HCT116 (cell line): ENCODE measurements around the gene NUDC.

Experiments
- CTCF ChIP-seq, 3 experiments: fragments of 200-600 bp in 1 of 3; sonication (generic) in 1 of 3; IDR thresholded peaks in 2 of 3; conservative IDR thresholded peaks in 1 of 3; 2 replicates each; pipeline ENCODE4 v1.5.1; 2012 to 2017; ENCODE audit warnings: low read depth in 2 of 3, low read length in 2 of 3, antibody characterized with exemption in 1 of 3, borderline replicate concordance in 1 of 3, control low read depth in 1 of 3, mild to moderate bottlenecking in 1 of 3, mixed read lengths in 1 of 3, mixed run types in 1 of 3, moderate library complexity in 1 of 3; ENCODE audit not compliant: insufficient read depth in 1 of 3
- EGR1 ChIP-seq: IDR thresholded peaks from 2 replicates; pipeline ENCODE4 v1.6.1; 2012; ENCODE audit warnings: low read depth
- EZH2 ChIP-seq: fragments of 200-600 bp; sonication (generic); IDR thresholded peaks from 2 replicates; pipeline ENCODE4 v1.6.1; 2017; ENCODE audit warnings: antibody characterized with exemption, mixed run types
- JUND ChIP-seq: IDR thresholded peaks from 2 replicates; pipeline ENCODE4 v1.6.1; 2012
- POLR2A ChIP-seq: IDR thresholded peaks from 2 replicates; pipeline ENCODE4 v1.7.0; 2011; ENCODE audit warnings: borderline replicate concordance; ENCODE audit not compliant: insufficient read depth, insufficient read length; ENCODE audit errors: extremely low read depth
- POLR2AphosphoS5 ChIP-seq: IDR thresholded peaks from 2 replicates; pipeline ENCODE4 v1.6.1; 2011; ENCODE audit warnings: mild to moderate bottlenecking, low read depth, low read length, moderate library complexity
- RAD21 ChIP-seq: IDR thresholded peaks from 2 replicates; pipeline ENCODE4 v1.6.1; 2012; ENCODE audit warnings: low read depth, mild to moderate bottlenecking
- REST ChIP-seq: IDR thresholded peaks from 2 replicates; pipeline ENCODE4 v1.6.1; 2012; ENCODE audit warnings: low read depth
- SP1 ChIP-seq: IDR thresholded peaks from 2 replicates; pipeline ENCODE4 v1.6.1; 2012; ENCODE audit warnings: low read depth
- ZFX ChIP-seq: fragments of 450-650 bp; IDR thresholded peaks from 2 replicates; pipeline ENCODE4 v1.6.1; 2017

GRCh38 chr1:26956321-26956720, 34.8 kb downstream of the NUDC start:
- no peak for TF ChIP-seq CTCF (IDR thresholded peaks at IDR 0.05 in 2 of 3, conservative IDR thresholded peaks at IDR 0.05 in 1 of 3; ENCODE audit: borderline replicate concordance in 1 of 3, insufficient read depth in 1 of 3, low read depth in 2 of 3, low read length in 2 of 3)
- TF ChIP-seq SP1: no peak
- no peak for TF ChIP-seq REST
- no peak for TF ChIP-seq RAD21
- no peak for TF ChIP-seq JUND
- no peak for TF ChIP-seq EGR1
- TF ChIP-seq POLR2AphosphoS5: no peak
- no peak for TF ChIP-seq POLR2A
- no peak for TF ChIP-seq EZH2
- no peak for TF ChIP-seq ZFX
